Endothelial cell of umbilical vein (primary cell): Measurements from ENCODE around the gene PHEX. TPM values are rescaled to one million over a fixed set of nuclear protein-coding genes. Genes with fewer than 3 reads are reported as not detected.
"Not testable (repeated sequence)": the region's sequence is repeated elsewhere in the genome, so short reads cannot be mapped to it uniquely, and the experiment has no call there.

Source experiments
- BruUV-seq: library from RNA; stranded (reverse); fragments of 400-500 nt; replicated peaks from 2 replicates; lab custom pipeline; 2021; lab: Mats Ljungman, UMichigan
- CTCF ChIA-PET: fragments of 300-600, 350-600 bp; sonication (Branson Sonifier 250); formaldehyde crosslinking; loops from one replicate; lab custom pipeline; 2021; ENCODE audit warnings: antibody characterized with exemption, inconsistent platforms; lab: Charles Lee
- POLR2A ChIA-PET: fragments of 300-600, 350-600 bp; sonication (Branson Sonifier 250); formaldehyde crosslinking; loops from one replicate; lab custom pipeline; 2021; ENCODE audit warnings: antibody characterized with exemption, inconsistent platforms; lab: Charles Lee
- DNase-seq: peaks from one replicate; pipeline ENCODE4 v3.0.0-alpha.2; 2011; ENCODE audit warnings: low read depth, low spot score
- FAIRE-seq: peaks from 2 replicates; lab custom pipeline; 2011; peaks lifted over from hg19 to GRCh38; lab: Jason Lieb, UNC
- H2AFZ ChIP-seq: 2 replicates; pipeline ENCODE4 v1.6.0; 2012; ENCODE audit warnings: low read depth, low read length, control low read depth, inconsistent platforms
- H3K27ac ChIP-seq: 2 replicates; pipeline ENCODE4 v1.5.1; 2011; ENCODE audit warnings: low read depth, mild to moderate bottlenecking, control low read depth, low read length, moderate library complexity; ENCODE audit not compliant: insufficient read depth
- H3K27me3 ChIP-seq, 2 experiments: 2 replicates each; pipeline versions ENCODE4 v1.6.0 to v1.6.1; 2011; ENCODE audit warnings: low read length in 2 of 2, mixed read lengths in 1 of 2; ENCODE audit not compliant: control insufficient read depth in 2 of 2, insufficient read depth in 2 of 2
- H3K36me3 ChIP-seq, 2 experiments: 2 replicates in 1 of 2; 3 replicates in 1 of 2; pipeline ENCODE4 v1.5.1; 2011; ENCODE audit warnings: low read length in 2 of 2, mild to moderate bottlenecking in 1 of 2, moderate library complexity in 1 of 2; ENCODE audit not compliant: control insufficient read depth in 2 of 2, insufficient read depth in 2 of 2; ENCODE audit errors: extremely low read depth in 1 of 2
- H3K4me1 ChIP-seq: 3 replicates; pipeline ENCODE4 v1.5.1; 2011; ENCODE audit warnings: mild to moderate bottlenecking, low read length; ENCODE audit not compliant: control insufficient read depth, insufficient read depth; ENCODE audit errors: extremely low read depth
- H3K4me2 ChIP-seq: 2 replicates; pipeline ENCODE4 v1.6.1; 2011; ENCODE audit warnings: low read length, control low read depth, mixed read lengths; ENCODE audit not compliant: insufficient read depth
- H3K4me3 ChIP-seq, 3 experiments: fragments of 200-600 bp in 1 of 3; sonication (generic), shearing (Covaris generic) in 1 of 3; replicated peaks in 1 of 3; 2 replicates each; pipeline ENCODE4 v1.5.1; 2011 to 2016; ENCODE audit warnings: control low read depth in 3 of 3, low read length in 3 of 3, mild to moderate bottlenecking in 2 of 3, inconsistent platforms in 1 of 3, low read depth in 1 of 3, moderate library complexity in 1 of 3; ENCODE audit not compliant: insufficient read depth in 1 of 3
- H3K79me2 ChIP-seq: 2 replicates; pipeline ENCODE4 v1.6.0; 2012; ENCODE audit warnings: low read length, inconsistent platforms; ENCODE audit not compliant: control insufficient read depth, insufficient read depth
- H3K9ac ChIP-seq: replicated peaks from 2 replicates; pipeline ENCODE3; 2011; ENCODE audit warnings: low read length, control low read depth; ENCODE audit not compliant: insufficient read depth; ENCODE audit errors: extremely low read depth
- H3K9me1 ChIP-seq: replicated peaks from 3 replicates; pipeline ENCODE4 v1.6.0; 2011; ENCODE audit warnings: mild to moderate bottlenecking, low read length; ENCODE audit not compliant: control insufficient read depth, insufficient read depth; ENCODE audit errors: extremely low read depth
- H3K9me3 ChIP-seq: replicated peaks from 2 replicates; pipeline ENCODE4 v1.5.1; 2012; ENCODE audit warnings: low read length, inconsistent platforms; ENCODE audit not compliant: control insufficient read depth, insufficient read depth
- H4K20me1 ChIP-seq: replicated peaks from 2 replicates; pipeline ENCODE3; 2011; ENCODE audit warnings: mild to moderate bottlenecking, low read length; ENCODE audit not compliant: control insufficient read depth, insufficient read depth; ENCODE audit errors: extremely low read depth
- EZH2 ChIP-seq: IDR thresholded peaks from 2 replicates; pipeline ENCODE4 v1.6.1; 2012; ENCODE audit warnings: borderline replicate concordance, low read depth, mild to moderate bottlenecking, moderate library complexity, low read length, inconsistent platforms; ENCODE audit not compliant: severe bottlenecking
- FOS ChIP-seq: IDR thresholded peaks from 2 replicates; pipeline ENCODE4 v1.6.1; 2011; ENCODE audit warnings: mild to moderate bottlenecking, low read length, moderate library complexity, borderline replicate concordance; ENCODE audit not compliant: insufficient read depth
- GATA2 ChIP-seq: IDR thresholded peaks from 2 replicates; pipeline ENCODE4 v1.7.0; 2011; ENCODE audit warnings: low read depth, mild to moderate bottlenecking, moderate library complexity, mixed read lengths, low read length; ENCODE audit not compliant: insufficient read length, insufficient read depth
- JUN ChIP-seq: IDR thresholded peaks from 2 replicates; pipeline ENCODE4 v1.6.1; 2011; ENCODE audit warnings: borderline replicate concordance, low read depth; ENCODE audit not compliant: insufficient read length, insufficient read depth
- MAX ChIP-seq: IDR thresholded peaks from 2 replicates; pipeline ENCODE4 v1.6.1; 2011; ENCODE audit not compliant: insufficient read depth, insufficient read length
- MYC ChIP-seq: IDR thresholded peaks from one replicate; pipeline ENCODE4 v1.6.1; 2011; ENCODE audit warnings: mild to moderate bottlenecking, low read depth, low read length
- POLR2A ChIP-seq: IDR thresholded peaks from 2 replicates; pipeline ENCODE4 v1.6.1; 2012; ENCODE audit warnings: low read depth, mild to moderate bottlenecking, control low read depth, low read length
- POLR2AphosphoS5 ChIP-seq: IDR thresholded peaks from 2 replicates; pipeline ENCODE4 v1.6.1; 2012; ENCODE audit warnings: low read depth, mild to moderate bottlenecking, control low read depth, low read length, moderate library complexity; ENCODE audit not compliant: insufficient read depth
- dilution Hi-C: fragments of 300-500 bp; cut with MboI; formaldehyde crosslinking; loops from one replicate; pipeline ENCODE4 v1.15.0; 2019; ENCODE audit warnings: low sequenced_read_pairs; ENCODE audit not compliant: extremely low pct_ligation_motif_present
- intact Hi-C: fragments of 100-400 bp; cut with micrococcal nuclease; formaldehyde crosslinking; loops from one replicate; pipeline ENCODE4 v1.10.0; 2022
- polyA plus RNA-seq, 4 experiments: library from polyadenylated mRNA; depleted of rRNA in 3 of 4; stranded (reverse) in 3 of 4; unstranded in 1 of 4; fragments of >200 nt; gene quantifications; 2 replicates each; pipeline versions ENCODE4 v1.2.1 to v1.2.3, GENCODE V29; 2011 to 2012; ENCODE audit warnings: missing spikeins in 1 of 4
- total RNA-seq: library from RNA; stranded (reverse); gene quantifications from 2 replicates; pipeline ENCODE4 v1.2.3, GENCODE V29; 2021
- TF ChIP-seq, protein P1 (sequence below), 2 donors: IDR thresholded peaks; 1 replicate in 1 of 2; 2 replicates in 1 of 2; pipeline ENCODE4 v1.5.1; 2011; ENCODE audit warnings: low read length in 2 of 2, mild to moderate bottlenecking in 2 of 2, moderate library complexity in 2 of 2, control low read depth in 1 of 2, inconsistent platforms in 1 of 2, low read depth in 1 of 2; ENCODE audit not compliant: insufficient read depth in 1 of 2; ENCODE audit errors: extremely low read depth in 1 of 2

PHEX gene
- total and polyA plus RNA-seq, 2 donors (not counting 3 experiments of a cell fraction or from before 2014, with no cell fraction given) = 0.07 to 0.44 TPM

DNA sequence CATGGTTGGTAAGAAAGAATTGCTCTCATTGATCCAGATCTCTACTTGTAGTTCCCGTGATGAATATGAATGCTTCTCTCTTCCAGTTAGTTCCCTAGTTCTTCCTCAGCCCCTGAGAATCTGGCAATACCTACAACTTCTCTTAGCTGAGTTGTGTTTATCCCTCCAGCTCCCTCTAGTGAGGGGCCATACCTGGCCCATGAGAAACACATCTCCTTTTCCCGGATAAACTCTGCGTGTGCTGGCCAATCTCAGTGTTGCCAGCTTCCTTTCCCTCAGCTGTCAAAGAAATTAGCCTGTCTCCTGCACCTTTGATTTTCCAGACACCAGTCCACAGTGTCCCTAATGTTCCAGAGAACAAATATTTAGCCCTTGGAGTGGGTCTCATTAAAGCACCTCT lies 246.2 kb downstream of the PHEX start:
- no peak for FAIRE-seq

DNA sequence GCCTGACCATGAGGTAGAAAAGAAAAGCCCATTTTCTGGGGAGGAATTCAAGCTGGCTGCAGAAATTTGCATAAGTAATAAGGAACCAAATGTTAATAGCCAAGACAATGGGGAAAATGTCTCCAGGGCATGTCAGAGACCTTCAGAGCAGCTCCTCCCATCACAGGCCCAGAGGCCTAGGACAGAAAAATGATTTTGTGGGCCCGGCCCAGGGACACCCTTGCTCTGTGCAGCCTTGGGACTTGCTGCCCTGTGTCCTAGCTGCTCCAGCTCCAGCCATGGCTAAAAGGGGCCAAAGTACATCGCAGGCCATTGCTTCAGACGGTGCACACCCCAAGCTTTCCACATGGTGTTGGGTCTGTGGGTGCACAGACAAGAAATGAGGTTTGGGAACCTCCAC lies 257.1 kb downstream of the PHEX start:
- H3K36me3 ChIP-seq, intact Hi-C loops, CTCF ChIA-PET, DNase-seq, H3K27me3 ChIP-seq, dilution Hi-C loops, H2AFZ ChIP-seq, H3K9me3 ChIP-seq, H3K79me2 ChIP-seq, BruUV-seq, POLR2A ChIA-PET, H3K9ac ChIP-seq, H3K27ac ChIP-seq, FAIRE-seq, H3K4me1 ChIP-seq, H4K20me1 ChIP-seq, H3K9me1 ChIP-seq, H3K4me2 ChIP-seq, H3K4me3 ChIP-seq: not testable (repeated sequence)

More for the DNA sequence above, 246.2 kb downstream of the PHEX start:
- intact Hi-C loops (no loop called here), dilution Hi-C loops (no loop called here)
- Histone ChIP-seq H3K4me2 (no peak overlapping the region), H3K9ac (no peak overlapping the region), H3K27ac (no peak overlapping the region), H3K4me3 (no peak overlapping the region), H3K79me2 (no peaks in the 10 kb centered on the region), H3K4me1 (no peaks in the 10 kb centered on the region), H3K27me3 (no peaks in the 10 kb centered on the region), H3K9me1 (no peaks in the 10 kb centered on the region), H3K9me3 (no peaks in the 10 kb centered on the region), H3K36me3 (no peaks in the 10 kb centered on the region), H4K20me1 (no peaks in the 10 kb centered on the region), H2AFZ (no peak overlapping the region)
- CTCF ChIA-PET = no interaction called here
- no peak for DNase-seq
- TF ChIP-seq EZH2 (no peak), FOS (no peak), MYC (no peak), MAX (no peak), JUN (no peak), POLR2AphosphoS5 (no peak), POLR2A (no peak), GATA2 (no peak)
- TF ChIP-seq, protein P1, sequence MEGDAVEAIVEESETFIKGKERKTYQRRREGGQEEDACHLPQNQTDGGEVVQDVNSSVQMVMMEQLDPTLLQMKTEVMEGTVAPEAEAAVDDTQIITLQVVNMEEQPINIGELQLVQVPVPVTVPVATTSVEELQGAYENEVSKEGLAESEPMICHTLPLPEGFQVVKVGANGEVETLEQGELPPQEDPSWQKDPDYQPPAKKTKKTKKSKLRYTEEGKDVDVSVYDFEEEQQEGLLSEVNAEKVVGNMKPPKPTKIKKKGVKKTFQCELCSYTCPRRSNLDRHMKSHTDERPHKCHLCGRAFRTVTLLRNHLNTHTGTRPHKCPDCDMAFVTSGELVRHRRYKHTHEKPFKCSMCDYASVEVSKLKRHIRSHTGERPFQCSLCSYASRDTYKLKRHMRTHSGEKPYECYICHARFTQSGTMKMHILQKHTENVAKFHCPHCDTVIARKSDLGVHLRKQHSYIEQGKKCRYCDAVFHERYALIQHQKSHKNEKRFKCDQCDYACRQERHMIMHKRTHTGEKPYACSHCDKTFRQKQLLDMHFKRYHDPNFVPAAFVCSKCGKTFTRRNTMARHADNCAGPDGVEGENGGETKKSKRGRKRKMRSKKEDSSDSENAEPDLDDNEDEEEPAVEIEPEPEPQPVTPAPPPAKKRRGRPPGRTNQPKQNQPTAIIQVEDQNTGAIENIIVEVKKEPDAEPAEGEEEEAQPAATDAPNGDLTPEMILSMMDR (IDR thresholded peaks at IDR 0.05; ENCODE audit: extremely low read depth in 1 of 2, insufficient read depth in 1 of 2, low read depth in 1 of 2, low read length in 2 of 2) = no peak
- POLR2A ChIA-PET = no interaction called here
- no TSS peak for BruUV-seq
